GM21381 (cell line): Measurements from ENCODE around the gene CCDC188.
"Not testable (repeated sequence)": the region's sequence is repeated elsewhere in the genome, so short reads cannot be mapped to it uniquely, and the experiment has no call there.

ENCODE experiments used
- ATAC-seq: cut with Tn5 transposase; IDR thresholded peaks from one replicate; pipeline ENCODE4 v1.9.1; 2021; ENCODE audit warnings: mild to moderate bottlenecking, moderate library complexity; ENCODE audit not compliant: unreplicated experiment

Gene CCDC188

GRCh38 chr22:20171288-20172140 is 20.7 kb upstream of the CCDC188 start:
- ATAC-seq: no peak

- ATAC-seq: no peak
These were observed 19.3 kb upstream of the CCDC188 start for GRCh38 chr22:20170170-20170569.

- no peak for ATAC-seq
These were observed 18.5 kb upstream of the CCDC188 start for GRCh38 chr22:20169253-20169822.

- no peak for ATAC-seq
These were observed 16.9 kb upstream of the CCDC188 start for GRCh38 chr22:20167643-20168322.

- ATAC-seq: no peak
These were observed 15.8 kb upstream of the CCDC188 start for GRCh38 chr22:20166703-20167102.

- no peak for ATAC-seq
These were observed 15.1 kb upstream of the CCDC188 start for GRCh38 chr22:20165913-20166312.

- no peak for ATAC-seq
These were observed 14.6 kb upstream of the CCDC188 start for GRCh38 chr22:20165421-20165820.

GRCh38 chr22:20164863-20165262 is 14.0 kb upstream of the CCDC188 start:
- ATAC-seq: no peak

GRCh38 chr22:20160041-20160440 is 9.2 kb upstream of the CCDC188 start:
- ATAC-seq: no peak

GRCh38 chr22:20159531-20159930 is 8.7 kb upstream of the CCDC188 start:
- not testable (repeated sequence) for ATAC-seq

- ATAC-seq: no peak
These were observed 8.2 kb upstream of the CCDC188 start for GRCh38 chr22:20159076-20159475.

- no peak for ATAC-seq
These were observed 7.7 kb upstream of the CCDC188 start for GRCh38 chr22:20158391-20159036.

- ATAC-seq: no peak
These were observed 6.8 kb upstream of the CCDC188 start for GRCh38 chr22:20157430-20158183.

- ATAC-seq: no peak
These were observed 6.0 kb upstream of the CCDC188 start for GRCh38 chr22:20156611-20157429.

GRCh38 chr22:20156042-20156389 is 5.2 kb upstream of the CCDC188 start:
- ATAC-seq: no peak

- no peak for ATAC-seq
These were observed 4.6 kb upstream of the CCDC188 start for GRCh38 chr22:20155330-20156041.

- ATAC-seq: no peak
These were observed 3.8 kb upstream of the CCDC188 start for GRCh38 chr22:20154602-20155187.

- ATAC-seq: no peak
These were observed 3.1 kb upstream of the CCDC188 start for GRCh38 chr22:20153945-20154344.

GRCh38 chr22:20152464-20152890 is 1.6 kb upstream of the CCDC188 start:
- no peak for ATAC-seq
